OCI-LY7 (cell line): ENCODE results near the gene CCRL2.

Source experiments
- CTCF ChIP-seq: fragments of 200-600 bp; sonication (generic); conservative IDR thresholded peaks from 2 replicates; pipeline ENCODE4 v1.5.1; 2014; ENCODE audit warnings: mild to moderate bottlenecking, antibody characterized with exemption, low read length, moderate library complexity, mixed read lengths
- EZH2phosphoT487 ChIP-seq: fragments of 200-600 bp; sonication (generic); IDR thresholded peaks from 2 replicates; pipeline ENCODE4 v1.6.1; 2018; ENCODE audit warnings: low read depth, borderline replicate concordance, mild to moderate bottlenecking, mixed run types, antibody characterized with exemption, low read length, moderate library complexity, mixed read lengths

- TF ChIP-seq CTCF (no peak), EZH2phosphoT487 (no peak)
These were observed 13.3 kb upstream of the CCRL2 start for GRCh38 chr3:46393554-46394434.
